ENCODE results near the gene DAB1. TPM values are rescaled to one million over a fixed set of nuclear protein-coding genes. Genes with fewer than 3 reads are reported as not detected.

DAB1 gene
- total and polyA plus RNA-seq, 7 experiments from 2014 or later = 0.27 to 1.9 (median 0.43) TPM; not detected in 1

- no peaks in the 10 kb centered on the region for H3K36me3 Mint-ChIP-seq
- H3K4me3 Mint-ChIP-seq = no peak overlapping the region
- no peak overlapping the region for H3K27ac Mint-ChIP-seq
- no peak overlapping the region for H3K27ac ChIP-seq (ENCODE audit: low read depth, low read length)
- peaks cover 0 to 22% (median 6%) of the 10 kb centered on the region in 5 donors for H3K27me3 Mint-ChIP-seq
- H3K9me3 ChIP-seq (ENCODE audit: control insufficient read depth in 2 of 3, low read length in 3 of 3) = no peaks in the 10 kb centered on the region
- H3K4me3 ChIP-seq (ENCODE audit: low read length) = no peak overlapping the region
- ChIA-PET CTCF (no interaction called here), POLR2A (no interaction called here)
- H3K9me3 Mint-ChIP-seq = peaks cover 0 to 9% (median 0%) of the 10 kb centered on the region in 11 donors
- DNase-seq (no peak), ATAC-seq (no peak)
- intact Hi-C loops (cut with micrococcal nuclease) = no loop called here
- no peaks in the 10 kb centered on the region for H3K4me1 Mint-ChIP-seq
- H3K36me3 ChIP-seq (ENCODE audit: control insufficient read depth in 2 of 3, insufficient read depth in 3 of 3, low read length in 3 of 3) = no peaks in the 10 kb centered on the region
- H3K4me1 ChIP-seq (ENCODE audit: control insufficient read depth in 2 of 2, insufficient read depth in 2 of 2, low read length in 2 of 2) = no peaks in the 10 kb centered on the region
- H3K27me3 ChIP-seq (ENCODE audit: control insufficient read depth in 2 of 2, insufficient read depth in 2 of 2, low read length in 2 of 2) = no peaks in the 10 kb centered on the region
Observed at GRCh38 chr1:57204942-57205787, 218.7 kb downstream of the DAB1 start.

GRCh38 chr1:57204091-57204490 lies 219.8 kb downstream of the DAB1 start:
- H3K27me3 ChIP-seq (ENCODE audit: control insufficient read depth in 2 of 2, insufficient read depth in 2 of 2, low read length in 2 of 2) = no peaks in the 10 kb centered on the region
- Mint-ChIP-seq H3K4me3 (no peak overlapping the region), H3K9me3 (peaks cover 0 to 9% (median 0%) of the 10 kb centered on the region in 11 donors), H3K27me3 (peaks cover 0 to 22% (median 6%) of the 10 kb centered on the region in 5 donors), H3K4me1 (no peaks in the 10 kb centered on the region), H3K36me3 (no peaks in the 10 kb centered on the region), H3K27ac (no peak overlapping the region)
- H3K27ac ChIP-seq (ENCODE audit: low read depth, low read length) = no peak overlapping the region
- ATAC-seq = no peak
- CTCF ChIA-PET = no interaction called here
- no peaks in the 10 kb centered on the region for H3K9me3 ChIP-seq (ENCODE audit: control insufficient read depth in 2 of 3, low read length in 3 of 3)
- no peak for DNase-seq
- POLR2A ChIA-PET = no interaction called here
- intact Hi-C loops (cut with micrococcal nuclease) = no loop called here
- no peaks in the 10 kb centered on the region for H3K4me1 ChIP-seq (ENCODE audit: control insufficient read depth in 2 of 2, insufficient read depth in 2 of 2, low read length in 2 of 2)
- no peaks in the 10 kb centered on the region for H3K36me3 ChIP-seq (ENCODE audit: control insufficient read depth in 2 of 3, insufficient read depth in 3 of 3, low read length in 3 of 3)
- H3K4me3 ChIP-seq (ENCODE audit: low read length) = no peak overlapping the region

GRCh38 chr1:57202241-57202640 lies 221.6 kb downstream of the DAB1 start:
- Histone ChIP-seq H3K27ac (ENCODE audit: low read depth, low read length) (no peak overlapping the region), H3K4me1 (ENCODE audit: control insufficient read depth in 2 of 2, insufficient read depth in 2 of 2, low read length in 2 of 2) (no peaks in the 10 kb centered on the region), H3K4me3 (ENCODE audit: low read length) (no peak overlapping the region), H3K27me3 (ENCODE audit: control insufficient read depth in 2 of 2, insufficient read depth in 2 of 2, low read length in 2 of 2) (no peaks in the 10 kb centered on the region), H3K9me3 (ENCODE audit: control insufficient read depth in 2 of 3, low read length in 3 of 3) (no peaks in the 10 kb centered on the region), H3K36me3 (ENCODE audit: control insufficient read depth in 2 of 3, insufficient read depth in 3 of 3, low read length in 3 of 3) (no peaks in the 10 kb centered on the region)
- no peak overlapping the region for H3K4me3 Mint-ChIP-seq
- ChIA-PET CTCF (no interaction called here), POLR2A (no interaction called here)
- H3K27ac Mint-ChIP-seq = no peak overlapping the region
- no peaks in the 10 kb centered on the region for H3K4me1 Mint-ChIP-seq
- ATAC-seq (no peak), DNase-seq (no peak)
- intact Hi-C loops (cut with micrococcal nuclease) = no loop called here
- no peaks in the 10 kb centered on the region for H3K36me3 Mint-ChIP-seq
- peaks cover 0 to 22% (median 5%) of the 10 kb centered on the region in 5 donors for H3K27me3 Mint-ChIP-seq
- peaks cover 0 to 4% (median 0%) of the 10 kb centered on the region in 11 donors for H3K9me3 Mint-ChIP-seq

DNA sequence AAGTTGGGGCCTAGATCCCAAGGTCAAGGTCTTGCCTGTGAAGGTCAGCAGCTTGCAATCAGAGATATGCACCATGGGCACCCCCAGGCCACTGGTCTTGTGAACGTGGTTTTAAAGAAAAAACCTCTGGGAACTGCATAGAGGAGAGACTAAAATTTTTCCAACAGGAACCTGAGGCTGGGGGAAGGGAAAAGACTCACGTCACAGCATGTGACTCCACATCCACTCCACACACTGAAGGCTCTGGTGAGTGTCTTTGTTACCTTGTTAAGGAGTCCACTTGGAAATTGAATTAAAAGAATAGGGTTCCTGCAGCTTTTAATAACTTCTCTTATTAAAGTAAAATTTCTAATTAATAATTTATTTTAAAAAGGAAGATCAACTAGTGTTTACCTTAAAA lies 224.9 kb downstream of the DAB1 start:
- no peak for DNase-seq
- intact Hi-C loops (cut with micrococcal nuclease) = no loop called here
- H3K9me3 ChIP-seq (ENCODE audit: control insufficient read depth in 2 of 3, low read length in 3 of 3) = no peaks in the 10 kb centered on the region
- H3K36me3 ChIP-seq (ENCODE audit: control insufficient read depth in 2 of 3, insufficient read depth in 3 of 3, low read length in 3 of 3) = no peaks in the 10 kb centered on the region
- Mint-ChIP-seq H3K9me3 (peaks cover 0 to 4% (median 0%) of the 10 kb centered on the region in 11 donors), H3K4me1 (no peaks in the 10 kb centered on the region), H3K36me3 (no peaks in the 10 kb centered on the region), H3K27me3 (peaks cover 0 to 15% (median 5%) of the 10 kb centered on the region in 5 donors), H3K27ac (no peak overlapping the region), H3K4me3 (no peak overlapping the region)
- no peak overlapping the region for H3K4me3 ChIP-seq (ENCODE audit: low read length)
- ChIA-PET CTCF (no interaction called here), POLR2A (no interaction called here)
- H3K4me1 ChIP-seq (ENCODE audit: control insufficient read depth in 2 of 2, insufficient read depth in 2 of 2, low read length in 2 of 2) = no peaks in the 10 kb centered on the region
- no peaks in the 10 kb centered on the region for H3K27me3 ChIP-seq (ENCODE audit: control insufficient read depth in 2 of 2, insufficient read depth in 2 of 2, low read length in 2 of 2)
- ATAC-seq = no peak
- no peak overlapping the region for H3K27ac ChIP-seq (ENCODE audit: low read depth, low read length)

DNA sequence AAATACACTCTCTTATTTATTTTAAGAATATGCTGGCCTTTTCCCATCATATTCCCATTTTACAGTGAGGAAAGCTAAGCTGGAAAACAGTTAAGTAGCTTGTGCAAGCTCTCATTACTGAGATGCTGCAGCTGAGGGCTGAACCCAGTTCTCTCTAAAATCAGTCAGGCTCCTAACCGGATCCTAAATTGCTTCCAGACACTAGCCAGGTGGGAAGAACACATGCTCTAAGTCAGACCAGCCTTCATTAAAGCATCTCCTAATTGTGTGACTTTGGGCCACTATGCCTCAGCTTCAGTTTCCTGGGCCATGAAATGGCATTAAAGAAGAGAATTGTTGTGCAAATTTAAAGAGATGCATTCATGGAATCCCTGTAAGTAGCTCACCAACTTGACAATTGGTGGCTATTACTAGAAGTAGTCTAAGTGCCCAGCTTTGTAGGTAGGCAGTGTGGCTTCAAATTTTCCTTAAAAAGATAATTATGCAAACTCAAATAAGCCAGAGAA lies 228.4 kb downstream of the DAB1 start:
- CTCF ChIA-PET = no interaction called here
- intact Hi-C loops (cut with micrococcal nuclease) = no loop called here
- H3K27me3 Mint-ChIP-seq = peaks cover 0 to 6% (median 0%) of the 10 kb centered on the region in 5 donors
- no peaks in the 10 kb centered on the region for H3K4me1 ChIP-seq (ENCODE audit: control insufficient read depth in 2 of 2, insufficient read depth in 2 of 2, low read length in 2 of 2)
- no peaks in the 10 kb centered on the region for H3K4me1 Mint-ChIP-seq
- H3K9me3 ChIP-seq (ENCODE audit: control insufficient read depth in 2 of 3, low read length in 3 of 3) = no peaks in the 10 kb centered on the region
- H3K27ac Mint-ChIP-seq = no peak overlapping the region
- ATAC-seq = no peak
- no peak for DNase-seq
- H3K9me3 Mint-ChIP-seq = peaks cover 0 to 4% (median 0%) of the 10 kb centered on the region in 11 donors
- H3K4me3 ChIP-seq (ENCODE audit: low read length) = no peak overlapping the region
- no peak overlapping the region for H3K4me3 Mint-ChIP-seq
- POLR2A ChIA-PET = no interaction called here
- H3K27me3 ChIP-seq (ENCODE audit: control insufficient read depth in 2 of 2, insufficient read depth in 2 of 2, low read length in 2 of 2) = no peaks in the 10 kb centered on the region
- H3K36me3 ChIP-seq (ENCODE audit: control insufficient read depth in 2 of 3, insufficient read depth in 3 of 3, low read length in 3 of 3) = no peaks in the 10 kb centered on the region
- no peaks in the 10 kb centered on the region for H3K36me3 Mint-ChIP-seq
- H3K27ac ChIP-seq (ENCODE audit: low read depth, low read length) = no peak overlapping the region

GRCh38 chr1:57192222-57192621 lies 231.6 kb downstream of the DAB1 start:
- Mint-ChIP-seq H3K36me3 (no peaks in the 10 kb centered on the region), H3K27ac (no peak overlapping the region)

GRCh38 chr1:57190898-57191297 lies 233.0 kb downstream of the DAB1 start:
- ATAC-seq (no peak), DNase-seq (no peak)
- H3K27me3 Mint-ChIP-seq = peaks cover 0 to 11% (median 0%) of the 10 kb centered on the region in 5 donors
- H3K27ac ChIP-seq (ENCODE audit: low read depth, low read length) = no peak overlapping the region
- peaks cover 0 to 2% (median 0%) of the 10 kb centered on the region in 11 donors for H3K9me3 Mint-ChIP-seq
- H3K36me3 Mint-ChIP-seq = no peaks in the 10 kb centered on the region
- no peaks in the 10 kb centered on the region for H3K4me1 ChIP-seq (ENCODE audit: control insufficient read depth in 2 of 2, insufficient read depth in 2 of 2, low read length in 2 of 2)
- no peak overlapping the region for H3K4me3 ChIP-seq (ENCODE audit: low read length)
- ChIA-PET POLR2A (no interaction called here), CTCF (no interaction called here)
- H3K36me3 ChIP-seq (ENCODE audit: control insufficient read depth in 2 of 3, insufficient read depth in 3 of 3, low read length in 3 of 3) = no peaks in the 10 kb centered on the region
- H3K27me3 ChIP-seq (ENCODE audit: control insufficient read depth in 2 of 2, insufficient read depth in 2 of 2, low read length in 2 of 2) = no peaks in the 10 kb centered on the region
- H3K9me3 ChIP-seq (ENCODE audit: control insufficient read depth in 2 of 3, low read length in 3 of 3) = no peaks in the 10 kb centered on the region
- H3K27ac Mint-ChIP-seq = no peak overlapping the region
- no peak overlapping the region for H3K4me3 Mint-ChIP-seq
- H3K4me1 Mint-ChIP-seq = no peaks in the 10 kb centered on the region
- intact Hi-C loops (cut with micrococcal nuclease) = no loop called here

More at GRCh38 chr1:57192222-57192621, 231.6 kb downstream of the DAB1 start:
- Mint-ChIP-seq H3K27me3 (peaks cover 0 to 11% (median 0%) of the 10 kb centered on the region in 5 donors), H3K4me3 (no peak overlapping the region), H3K4me1 (no peaks in the 10 kb centered on the region), H3K9me3 (peaks cover 0 to 2% (median 0%) of the 10 kb centered on the region in 11 donors)
- CTCF ChIA-PET = no interaction called here
- DNase-seq = no peak
- H3K9me3 ChIP-seq (ENCODE audit: control insufficient read depth in 2 of 3, low read length in 3 of 3) = no peaks in the 10 kb centered on the region
- H3K4me1 ChIP-seq (ENCODE audit: control insufficient read depth in 2 of 2, insufficient read depth in 2 of 2, low read length in 2 of 2) = no peaks in the 10 kb centered on the region
- no peak overlapping the region for H3K4me3 ChIP-seq (ENCODE audit: low read length)
- ATAC-seq = no peak
- no peak overlapping the region for H3K27ac ChIP-seq (ENCODE audit: low read depth, low read length)
- H3K36me3 ChIP-seq (ENCODE audit: control insufficient read depth in 2 of 3, insufficient read depth in 3 of 3, low read length in 3 of 3) = no peaks in the 10 kb centered on the region
- intact Hi-C loops (cut with micrococcal nuclease) = no loop called here
- H3K27me3 ChIP-seq (ENCODE audit: control insufficient read depth in 2 of 2, insufficient read depth in 2 of 2, low read length in 2 of 2) = no peaks in the 10 kb centered on the region
- POLR2A ChIA-PET = no interaction called here
